GM19467 (cell line): ENCODE results near the gene NREP.
A peak's percentile ranks its signal among the peaks of the same experiment; 100 is the strongest.

Source experiments
- ATAC-seq: cut with Tn5 transposase; IDR thresholded peaks from one replicate; pipeline ENCODE4 v1.9.1; 2021; ENCODE audit warnings: mild to moderate bottlenecking, moderate library complexity; ENCODE audit not compliant: unreplicated experiment

Gene NREP, protein sequence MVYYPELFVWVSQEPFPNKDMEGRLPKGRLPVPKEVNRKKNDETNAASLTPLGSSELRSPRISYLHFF

DNA sequence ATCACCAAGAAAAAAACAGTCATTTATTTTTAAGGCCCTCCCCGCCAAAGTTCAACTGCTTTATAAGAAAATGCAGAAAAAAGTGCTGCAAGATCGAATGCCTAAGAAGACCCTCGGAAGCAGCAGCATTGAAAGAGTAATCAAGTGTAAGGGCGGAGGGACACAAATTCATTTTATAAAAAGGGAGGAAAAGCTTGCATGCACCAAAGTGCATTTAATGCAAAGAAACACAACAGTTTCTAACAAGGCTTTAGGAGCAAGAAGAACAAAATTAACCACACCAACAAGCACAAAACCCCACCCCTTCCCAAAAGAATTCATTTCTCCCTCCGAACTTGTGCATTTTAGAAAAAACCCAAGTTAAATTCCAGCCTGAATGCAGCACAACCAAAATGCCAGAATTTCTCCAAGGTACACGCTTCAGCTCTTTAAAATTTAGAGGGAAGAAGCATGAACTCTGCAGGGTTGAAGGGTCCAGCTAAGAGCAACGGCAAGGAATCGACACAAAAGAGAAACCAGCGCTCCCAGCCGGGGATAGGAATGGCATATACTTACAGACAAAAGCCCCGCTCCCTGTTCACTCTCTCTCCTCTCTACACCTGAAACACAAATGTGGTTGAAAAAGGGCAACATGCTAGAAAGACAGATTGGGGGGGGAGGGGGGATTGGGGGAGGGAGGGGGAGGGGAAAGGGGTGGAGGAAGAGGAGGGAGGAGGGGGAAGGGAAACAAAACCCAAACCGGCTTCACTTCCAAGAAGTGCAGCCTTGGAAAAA is at the start of gene NREP:
NREP (minus strand) TSS at position 614 of the 774 bp plus-strand sequence. CDS start 1,422 bp downstream, outside the sequence.
- peak; percentile 7 for ATAC-seq

DNA sequence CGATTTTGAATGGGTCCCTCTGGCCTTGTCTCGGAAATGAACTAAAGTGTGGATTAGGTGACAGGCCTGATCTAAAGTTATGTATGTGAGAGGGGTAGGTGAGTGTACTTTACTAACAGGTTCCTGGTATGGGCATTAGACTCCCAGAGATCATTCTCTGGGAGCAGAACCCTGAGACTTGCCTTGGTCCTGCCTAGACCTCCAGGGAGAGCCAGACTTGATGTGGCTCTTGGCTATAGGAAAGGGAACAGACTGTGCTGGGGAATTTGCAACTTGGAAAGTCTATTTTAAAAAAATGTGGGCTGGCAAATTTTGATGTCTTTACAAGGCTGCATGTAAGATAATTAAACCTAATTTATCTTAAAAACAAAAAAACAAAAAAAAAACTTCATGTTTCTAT is 49.8 kb upstream of the NREP start:
- no peak for ATAC-seq

DNA sequence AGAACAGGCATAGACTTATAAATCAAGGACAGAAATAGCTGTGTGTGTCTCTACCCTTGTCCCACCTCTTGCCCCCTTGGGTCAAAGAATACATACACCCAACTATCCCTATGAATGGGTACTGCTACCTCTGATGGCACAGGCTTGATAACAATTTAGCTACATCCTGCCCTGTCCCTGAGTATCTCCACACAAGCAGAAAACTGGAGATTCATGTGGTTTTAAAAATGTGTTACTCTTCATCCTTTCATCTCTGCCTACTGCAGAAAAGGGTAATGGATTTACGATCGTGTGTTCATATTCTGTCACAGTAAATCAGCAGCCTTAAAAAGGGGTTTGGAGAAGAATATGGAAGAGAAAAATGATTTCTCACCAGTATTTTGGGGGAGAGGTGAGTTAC is 49.2 kb upstream of the NREP start:
- no peak for ATAC-seq

DNA sequence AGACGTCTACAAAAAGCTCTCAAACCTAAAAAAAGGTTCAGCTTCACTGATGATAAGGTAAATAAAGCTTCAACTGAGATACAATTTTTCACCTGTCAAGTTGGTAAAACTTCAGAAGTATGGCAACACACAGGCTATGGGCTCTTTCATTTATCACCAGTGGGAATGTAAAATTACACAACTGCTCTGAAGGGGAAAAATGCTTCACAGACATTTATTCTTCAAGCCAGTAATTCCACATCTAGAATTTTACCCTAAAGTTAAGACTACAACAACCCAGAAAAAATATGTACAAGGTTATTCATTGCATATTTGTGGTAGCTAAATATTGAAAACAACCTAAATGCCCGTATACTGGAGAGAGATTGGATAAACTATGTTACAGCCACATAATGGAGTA is 48.1 kb upstream of the NREP start:
- ATAC-seq, result no peak

DNA sequence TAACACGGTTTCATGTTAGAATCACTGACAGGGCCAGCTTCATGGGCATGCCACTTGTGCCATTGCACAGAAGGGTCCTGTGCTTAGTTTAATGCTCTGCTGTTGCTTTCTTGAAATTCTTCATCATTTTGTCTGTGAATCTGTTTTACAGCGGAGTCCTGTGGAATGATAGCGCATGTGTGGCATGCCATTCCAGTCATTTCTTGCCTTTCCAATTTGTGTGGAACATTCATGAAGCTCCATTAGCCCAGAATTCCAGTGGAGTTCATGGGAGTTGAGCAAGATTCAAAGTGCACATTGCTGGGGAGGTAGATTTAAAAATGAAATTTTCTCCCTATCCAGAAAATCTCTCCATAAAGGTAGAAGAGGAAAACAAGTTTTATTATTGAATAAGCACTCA is 43.4 kb upstream of the NREP start:
- no peak for ATAC-seq

DNA sequence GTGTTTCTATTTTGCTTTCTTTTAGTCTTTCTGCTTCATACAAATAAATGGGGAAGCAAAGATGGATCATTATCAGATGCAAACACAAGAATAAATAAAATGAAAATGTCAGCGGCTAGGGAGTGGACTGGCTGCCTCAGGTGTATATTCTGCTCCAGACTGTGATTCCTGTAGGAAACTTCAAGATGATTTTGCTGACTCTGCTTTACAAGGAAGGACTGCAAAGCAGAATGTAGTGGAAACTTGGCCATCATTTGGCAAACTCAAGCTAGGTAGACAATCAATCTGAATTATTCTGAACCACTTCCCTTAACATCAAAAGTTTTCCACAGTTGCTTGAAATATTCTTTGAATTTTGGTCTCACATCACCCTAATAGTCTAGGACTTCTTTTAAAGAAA is 38.1 kb upstream of the NREP start:
- ATAC-seq, result no peak

DNA sequence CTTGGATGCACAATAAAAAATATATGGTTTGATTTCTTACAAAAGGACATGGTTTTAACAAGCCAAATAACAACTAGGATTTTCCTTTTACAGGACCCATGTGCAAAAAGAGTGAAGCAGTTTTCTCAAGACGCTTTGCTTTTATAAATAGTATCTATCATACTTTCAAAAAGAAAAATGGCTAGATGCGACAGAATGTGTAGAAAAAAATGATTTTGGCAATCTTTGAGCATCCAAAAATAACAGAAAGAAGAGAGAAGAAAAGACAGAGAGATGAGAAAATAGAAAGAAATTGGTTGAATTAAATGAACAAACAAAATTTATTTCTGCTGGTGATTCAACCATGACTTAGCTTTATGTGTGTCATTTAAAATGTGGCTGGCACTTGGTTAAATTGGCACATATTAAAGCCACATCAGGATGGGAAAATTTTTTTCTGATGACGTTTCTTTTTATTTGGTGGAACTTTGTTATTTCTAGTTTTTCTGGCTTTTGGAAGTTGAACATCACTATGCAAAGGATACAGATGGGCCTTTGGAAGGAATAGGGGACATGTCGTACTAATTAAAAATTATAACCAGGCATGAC is 35.6 kb upstream of the NREP start:
- no peak for ATAC-seq

DNA sequence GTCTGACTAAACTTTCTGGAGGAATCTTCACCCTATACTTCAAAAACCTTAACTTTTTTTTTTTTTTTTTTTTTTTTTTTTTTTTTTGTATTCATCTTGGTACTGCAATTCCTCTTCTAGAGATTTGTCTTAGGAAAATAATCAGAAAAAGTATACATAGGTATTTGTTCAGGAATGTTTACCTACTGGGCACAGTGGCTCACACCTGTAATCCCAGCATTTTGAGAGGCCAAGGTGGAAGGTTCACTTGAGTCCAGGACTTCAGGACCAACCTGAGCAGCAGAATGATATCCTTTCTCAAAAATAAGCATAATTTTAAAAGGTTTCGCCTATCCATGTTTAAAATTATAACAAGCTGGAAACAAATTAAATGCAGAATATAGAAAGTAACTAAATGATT is 33.3 kb upstream of the NREP start:
- no peak for ATAC-seq

DNA sequence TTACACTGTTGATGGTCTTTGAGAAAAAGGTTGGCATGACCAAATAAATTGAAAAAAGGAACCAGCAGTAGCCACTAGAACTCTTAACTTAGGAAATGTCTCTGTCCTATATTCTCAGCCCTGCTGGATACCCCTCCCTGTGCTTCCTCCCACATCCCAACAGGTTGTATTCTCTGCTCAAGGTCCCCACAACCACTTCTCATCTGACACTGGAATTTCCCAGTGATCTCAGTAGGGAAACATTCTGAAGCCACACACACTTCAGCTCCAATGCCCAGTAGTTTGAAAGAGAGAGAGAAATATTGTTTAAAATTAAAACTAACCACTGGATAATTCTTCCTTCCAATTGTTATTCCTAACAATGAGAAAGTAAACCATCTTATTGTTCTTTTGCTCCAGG is 30.0 kb upstream of the NREP start:
- no peak for ATAC-seq

DNA sequence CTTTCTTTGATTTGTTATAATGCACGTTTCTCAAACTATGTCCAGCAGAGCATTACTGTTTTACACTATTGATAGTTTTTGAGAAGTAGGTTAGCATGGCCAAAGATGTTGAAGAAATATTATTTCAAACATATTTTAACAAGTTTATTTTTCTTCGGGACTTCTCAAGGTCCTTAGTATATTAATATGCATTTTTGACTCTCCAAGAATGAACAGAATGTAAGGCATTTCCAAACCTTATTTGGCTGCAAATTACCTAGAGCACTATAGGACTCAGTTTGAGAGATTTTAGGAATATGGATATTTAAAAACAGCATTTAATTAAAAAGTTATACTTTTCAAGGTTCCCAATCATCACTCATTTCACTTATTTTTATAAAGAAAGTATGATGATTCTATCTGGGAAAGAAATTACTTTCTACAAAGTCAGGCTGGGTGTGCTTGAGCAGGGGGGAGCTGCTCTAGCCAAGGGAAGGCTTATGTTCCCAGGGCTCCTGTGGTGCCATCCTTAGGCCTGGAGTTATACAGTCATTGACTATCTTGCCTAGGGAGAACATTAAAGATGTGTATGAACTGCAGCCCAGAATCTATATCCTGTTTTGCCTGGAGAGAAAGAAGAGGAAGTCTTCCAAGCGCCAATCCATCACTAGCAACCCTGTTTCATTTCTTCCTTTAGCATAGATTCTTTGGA is 27.6 kb upstream of the NREP start:
- no peak for ATAC-seq

DNA sequence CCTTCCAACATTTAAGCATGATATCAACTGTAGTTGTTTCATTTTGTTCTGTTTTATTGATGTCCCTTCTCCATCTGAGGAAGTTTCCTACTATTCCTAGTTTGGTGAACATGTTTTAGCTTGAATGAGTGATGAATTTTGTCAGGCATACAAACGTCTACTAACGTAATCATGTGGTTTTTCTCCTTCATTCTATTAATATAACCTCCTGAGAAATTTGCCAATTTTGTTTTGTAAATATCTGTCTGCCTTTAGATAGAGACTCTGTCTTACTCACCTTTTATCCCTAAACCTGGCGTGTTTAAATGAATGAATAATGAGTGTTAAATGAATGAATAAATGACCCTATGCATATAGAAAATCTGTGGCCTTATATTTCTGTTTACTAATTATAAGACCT is 26.5 kb upstream of the NREP start:
- no peak for ATAC-seq

DNA sequence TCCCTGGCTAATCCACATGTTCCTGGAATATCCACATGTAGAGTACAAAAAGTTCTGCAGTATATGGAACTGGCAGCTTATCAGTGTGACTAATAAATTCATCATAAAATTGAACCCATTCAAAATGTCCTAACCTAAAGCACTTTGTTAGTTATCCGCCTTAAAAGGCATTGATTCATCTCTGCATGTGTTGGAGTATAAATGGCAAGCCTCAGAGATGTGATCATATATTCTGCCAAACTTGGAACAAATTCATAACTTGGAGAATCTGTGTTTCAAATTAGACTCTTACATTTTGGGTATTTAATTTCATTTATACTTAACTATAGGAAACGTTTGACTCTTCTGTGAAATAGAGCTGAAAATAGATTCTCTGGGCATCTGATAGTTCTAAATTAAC is 25.2 kb upstream of the NREP start:
- no peak for ATAC-seq

DNA sequence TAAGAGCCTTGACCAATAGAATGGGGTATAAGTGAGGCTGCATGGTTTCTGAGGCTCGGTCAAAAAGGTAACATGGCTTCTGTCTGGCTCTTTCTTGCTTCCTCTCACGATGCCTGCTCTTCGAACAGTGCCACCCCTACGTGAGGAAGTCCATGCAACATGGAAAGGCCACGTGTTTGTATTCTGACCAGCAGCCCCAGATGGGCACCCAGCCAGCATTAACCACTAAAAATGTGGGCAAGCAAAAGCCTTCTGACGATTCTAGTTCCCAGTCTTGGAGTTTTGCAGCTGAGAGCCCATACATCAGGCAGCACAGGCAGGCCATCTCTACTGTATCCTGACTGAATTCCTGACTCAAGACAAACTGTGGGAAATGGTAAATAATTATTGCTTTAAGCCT is 24.2 kb upstream of the NREP start:
- ATAC-seq, result no peak

DNA sequence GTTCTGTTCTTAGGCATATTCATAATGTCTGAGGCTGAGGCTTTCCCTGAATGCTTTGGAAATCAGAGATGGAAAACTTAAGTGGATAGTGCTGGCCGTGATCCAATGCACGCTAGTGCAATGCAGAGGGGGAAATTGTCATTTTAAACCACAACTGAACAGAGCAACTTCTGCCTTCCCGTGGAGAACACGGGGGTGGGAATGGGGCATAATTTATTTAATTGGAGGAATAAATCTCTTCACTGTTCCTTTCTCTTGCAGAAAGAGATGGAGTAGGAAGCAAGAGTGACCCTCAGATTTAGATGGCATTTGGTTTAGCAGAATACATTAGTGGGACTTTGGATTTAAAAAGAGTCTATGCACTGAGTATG is 22.9 kb upstream of the NREP start:
- ATAC-seq, result no peak

DNA sequence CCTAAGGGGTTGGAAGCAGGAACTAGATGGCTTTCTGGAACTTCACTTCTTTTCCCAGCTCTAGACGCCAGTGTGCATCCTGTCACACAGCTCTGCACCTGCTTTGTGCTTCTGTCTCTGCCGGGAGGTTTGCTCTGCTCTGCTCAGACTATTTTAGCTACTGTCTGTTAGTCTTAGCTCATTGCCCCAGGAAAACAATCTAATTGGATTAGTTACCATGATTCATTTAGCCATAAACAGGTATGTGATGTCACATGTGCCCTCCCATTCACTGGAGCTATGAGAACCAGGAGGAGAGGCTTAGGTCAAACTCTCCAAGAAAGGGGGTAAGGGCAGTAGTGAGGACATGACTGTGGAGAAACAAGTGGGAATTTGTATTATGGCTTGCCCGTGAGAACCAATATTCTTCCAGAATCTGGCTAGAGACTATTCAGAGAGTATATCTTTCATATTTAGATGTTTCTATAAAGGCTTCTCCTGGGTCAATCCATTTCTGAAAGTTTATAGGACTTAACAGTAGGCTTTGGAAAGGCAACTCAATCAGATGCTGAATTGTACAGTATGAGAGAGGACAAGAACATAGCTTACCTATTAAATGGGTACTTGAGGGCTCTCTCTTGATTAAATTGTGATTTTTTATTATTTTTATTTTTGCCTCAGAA is 22.4 kb upstream of the NREP start:
- ATAC-seq, result no peak

DNA sequence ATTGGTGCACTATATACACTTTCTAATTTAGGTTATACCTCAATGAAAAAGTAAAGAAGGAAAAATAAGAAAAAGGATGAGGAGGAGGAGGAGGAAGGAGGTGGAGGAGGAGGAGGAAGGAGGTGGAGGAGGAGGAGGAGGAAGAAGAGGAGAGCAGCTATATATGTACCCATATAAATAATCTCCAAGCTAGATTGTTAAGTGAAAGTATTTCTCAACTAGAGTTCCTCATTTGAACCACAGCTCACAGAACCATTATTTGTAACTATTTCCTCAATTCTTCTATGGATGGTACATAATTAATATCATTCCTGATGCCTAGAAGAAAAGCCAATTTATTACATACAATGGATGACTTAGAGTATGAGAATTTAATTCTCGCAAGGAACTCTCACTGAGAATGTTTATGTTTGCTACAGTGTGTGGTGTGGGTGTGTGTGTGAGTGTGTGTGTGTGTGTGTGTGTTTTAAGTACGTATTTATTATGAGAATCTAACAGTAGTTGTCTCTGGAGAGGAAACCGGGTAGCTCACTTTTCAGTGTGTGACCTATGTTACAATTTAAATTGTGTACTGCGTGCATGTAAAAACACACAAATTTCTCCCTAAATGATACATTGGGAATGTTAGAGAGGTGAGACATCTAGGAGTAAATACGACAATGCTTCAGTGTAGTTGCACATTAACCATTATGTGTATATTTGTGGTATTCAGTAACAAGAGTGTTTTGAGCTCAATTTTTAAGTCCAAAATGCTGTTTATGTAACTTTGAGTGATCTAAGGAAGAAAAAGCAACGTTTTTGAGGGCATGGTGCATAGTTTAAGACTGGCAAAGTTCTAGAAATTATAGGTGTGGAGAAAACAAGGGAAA is 20.2 kb upstream of the NREP start:
- ATAC-seq, result no peak

DNA sequence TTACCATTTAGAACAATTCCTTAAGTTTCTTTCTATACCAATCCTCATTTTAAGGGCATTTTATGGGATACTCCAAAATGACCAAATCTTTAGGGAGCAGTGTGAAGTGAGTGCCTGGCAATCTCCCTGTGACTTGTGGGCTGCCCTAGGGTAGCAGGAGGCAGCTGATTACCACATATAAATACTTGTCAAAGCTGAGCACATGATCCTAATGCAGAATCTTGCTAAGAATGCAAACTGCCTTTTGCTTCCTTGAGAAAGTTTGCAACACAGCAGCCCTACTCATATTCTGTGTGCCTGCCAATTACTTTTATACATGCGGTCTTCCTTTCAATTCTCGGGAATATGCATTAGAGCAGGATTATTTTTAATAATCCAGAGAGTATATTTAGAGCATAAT is 18.2 kb upstream of the NREP start:
- ATAC-seq, result no peak

DNA sequence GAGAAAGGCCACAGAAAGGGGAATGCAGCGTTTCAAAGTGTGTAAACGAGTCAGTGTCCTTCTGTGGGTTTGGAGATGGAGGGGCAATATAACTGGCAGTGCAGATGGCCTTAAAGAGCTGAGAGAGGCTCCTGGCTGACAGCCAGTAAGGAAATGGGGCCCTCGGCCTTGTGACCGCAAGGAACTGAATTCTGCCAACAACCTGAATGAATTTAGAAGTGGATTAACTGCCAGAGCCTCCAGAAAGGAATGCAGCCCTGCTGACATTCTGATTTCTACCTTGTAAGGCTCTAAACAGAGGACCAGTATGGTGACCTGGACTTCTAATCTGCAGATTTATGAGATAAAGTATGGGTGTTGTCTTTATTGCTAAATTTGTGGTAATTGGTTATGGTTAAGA is 17.5 kb upstream of the NREP start:
- no peak for ATAC-seq

DNA sequence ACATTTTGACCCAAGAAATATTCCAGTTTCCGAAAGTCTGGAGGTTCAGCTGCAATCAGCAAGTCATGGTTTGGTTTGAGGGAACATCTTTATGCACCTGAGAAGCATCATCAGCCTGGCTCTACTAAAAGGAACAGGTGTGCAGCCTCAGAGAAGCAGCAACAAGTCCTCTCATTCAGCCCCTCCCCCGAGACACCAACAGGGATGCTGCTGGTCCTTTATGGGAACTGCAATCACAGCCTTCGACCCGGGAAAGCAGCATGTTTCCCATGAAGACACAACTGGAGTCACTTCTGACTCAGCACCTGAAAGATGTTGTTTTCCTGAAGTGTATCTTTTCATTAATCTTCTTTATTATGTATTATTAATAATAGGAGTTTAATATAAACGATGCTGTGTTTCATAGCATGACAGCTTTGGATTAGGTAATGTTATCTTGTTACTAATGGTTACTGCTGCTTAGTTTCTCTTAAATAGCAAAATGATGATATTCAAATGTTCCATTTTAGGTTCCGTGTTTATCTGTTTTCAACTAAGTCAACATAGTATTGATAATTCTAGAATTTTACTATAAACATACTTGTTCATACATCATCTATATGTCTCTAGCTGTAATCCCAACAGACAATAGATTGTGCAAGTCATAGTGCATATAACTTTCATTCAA is 15.6 kb upstream of the NREP start:
- ATAC-seq, result no peak

DNA sequence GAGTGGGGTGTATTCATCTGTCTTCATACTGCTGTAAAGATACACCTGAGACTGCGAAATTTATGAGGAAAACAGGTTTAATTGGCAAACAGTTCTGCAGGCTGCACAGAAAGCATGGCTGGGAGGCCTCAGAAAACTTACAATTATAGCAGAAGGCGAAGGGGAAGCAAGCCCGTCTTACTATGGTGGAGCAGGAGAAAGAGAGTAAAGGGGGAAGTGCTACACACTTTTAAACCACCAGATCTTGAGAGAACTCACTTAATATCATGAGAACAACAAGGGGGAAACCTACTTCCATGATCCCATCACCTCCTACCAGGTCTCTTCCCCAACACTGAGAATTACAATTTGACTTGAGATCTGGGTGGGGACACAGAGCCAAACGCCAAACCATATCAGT is 12.5 kb upstream of the NREP start:
- ATAC-seq, result no peak
